ENCODE measurements around the gene FMNL3. TPM values are rescaled to one million over a fixed set of nuclear protein-coding genes. Genes with fewer than 3 reads are reported as not detected.

Gene FMNL3
- total RNA-seq, 1 experiment from 2014 or later = 3.5 TPM

GRCh38 chr12:49750027-49750995 lies 43.1 kb upstream of the FMNL3 start:
- H3K36me3 ChIP-seq (ENCODE audit: control insufficient read depth in 1 of 2, insufficient read depth in 2 of 2, low read length in 2 of 2) = peaks cover 26 to 29% of the 10 kb centered on the region in 2 experiments
- ChIA-PET POLR2A (interaction anchor here (2.0 kb wide), 1 partner anchor 9 kb away, joined by 12 read pairs; the partner anchor contains the start of gene TMBIM6), CTCF (interaction anchor here (1.3 kb wide), 1 partner anchor 9 kb away, joined by 7 read pairs; the partner anchor contains the start of gene TMBIM6), RAD21 (ENCODE audit: low non-redundant PET in 1 of 2, low total read pairs in 2 of 2, uncharacterized antibody in 2 of 2, unreplicated experiment in 2 of 2) (no interaction called here)
- peaks cover 14% of the 10 kb centered on the region; the same call in 1 of the 2 replicates for H4K20me1 ChIP-seq (ENCODE audit: insufficient read depth)
- BruUV-seq (replicated peaks) = TSS peak; percentile 5
- H3K4me1 ChIP-seq (ENCODE audit: control insufficient read depth in 1 of 2, insufficient read depth in 2 of 2, low read length in 2 of 2) = peaks cover 3 to 12% of the 10 kb centered on the region in 2 experiments; a peak in 2 of 4 replicates
- peak; percentile 54 for DNase-seq (ENCODE audit: low read depth, low spot score)
- intact Hi-C loops (cut with micrococcal nuclease) = no loop called here
- no peaks in the 10 kb centered on the region for H3K27me3 ChIP-seq (ENCODE audit: insufficient read depth, low read length)
- H3K4me2 ChIP-seq (ENCODE audit: low read length) = no peak overlapping the region; the same call in 1 of the 2 replicates
- peak; percentile 69 for ATAC-seq
- TF ChIP-seq ZNF274 (IDR thresholded peaks at IDR 0.05; ENCODE audit: low read depth, low read length) = no peak
- TF ChIP-seq RAD21 (IDR thresholded peaks at IDR 0.05; ENCODE audit: low read depth) = peak; percentile 30; the same call in 1 of the 2 replicates
- no peak for TF ChIP-seq MAX (IDR thresholded peaks at IDR 0.05)
- TF ChIP-seq CEBPB (IDR thresholded peaks at IDR 0.05; ENCODE audit: low read depth) = peak; percentile 91
- no peak for TF ChIP-seq ZBTB33 (IDR thresholded peaks at IDR 0.05; ENCODE audit: extremely low read depth, insufficient replicate concordance, low read length)
- peak; percentile 30; the same call in 1 of the 2 replicates for TF ChIP-seq FOSL1 (IDR thresholded peaks at IDR 0.05; ENCODE audit: low read depth)
- peaks cover 99% of the 10 kb centered on the region for H3K79me2 ChIP-seq (ENCODE audit: insufficient read depth, low read length)
- H2AFZ ChIP-seq (ENCODE audit: low read depth, low read length, poor library complexity, severe bottlenecking) = no peak overlapping the region
- no peak overlapping the region for H3K27ac ChIP-seq (ENCODE audit: low read depth, low read length)
- H3K9ac ChIP-seq (ENCODE audit: low read length) = no peak overlapping the region; the same call in 1 of the 2 replicates
- no peaks in the 10 kb centered on the region for H3K9me2 ChIP-seq (ENCODE audit: insufficient read depth)
- no peaks in the 10 kb centered on the region for H3K9me3 ChIP-seq (ENCODE audit: control insufficient read depth in 1 of 2, insufficient read depth in 1 of 2, low read depth in 1 of 2, low read length in 2 of 2)
- no peak overlapping the region for H3K4me3 ChIP-seq (replicated peaks in 1 of 2; ENCODE audit: low read depth in 1 of 2, low read length in 2 of 2)
